Fibroblast of pulmonary artery (primary cell): Measurements from ENCODE around the gene CACNA1S.

Experiments
- DNase-seq: peaks from one replicate; pipeline ENCODE4 v3.0.0-alpha.2; 2010; ENCODE audit warnings: low read depth
- H3K4me3 ChIP-seq: replicated peaks from 2 replicates; pipeline ENCODE4 v1.5.1; 2011; ENCODE audit warnings: low read depth, mild to moderate bottlenecking, control low read depth, low read length, moderate library complexity
- TF ChIP-seq, protein P1 (sequence below): IDR thresholded peaks from 2 replicates; pipeline ENCODE4 v1.5.1; 2011; ENCODE audit warnings: mild to moderate bottlenecking, control low read depth, low read length, inconsistent platforms; ENCODE audit errors: missing control alignments

The CACNA1S gene

DNA sequence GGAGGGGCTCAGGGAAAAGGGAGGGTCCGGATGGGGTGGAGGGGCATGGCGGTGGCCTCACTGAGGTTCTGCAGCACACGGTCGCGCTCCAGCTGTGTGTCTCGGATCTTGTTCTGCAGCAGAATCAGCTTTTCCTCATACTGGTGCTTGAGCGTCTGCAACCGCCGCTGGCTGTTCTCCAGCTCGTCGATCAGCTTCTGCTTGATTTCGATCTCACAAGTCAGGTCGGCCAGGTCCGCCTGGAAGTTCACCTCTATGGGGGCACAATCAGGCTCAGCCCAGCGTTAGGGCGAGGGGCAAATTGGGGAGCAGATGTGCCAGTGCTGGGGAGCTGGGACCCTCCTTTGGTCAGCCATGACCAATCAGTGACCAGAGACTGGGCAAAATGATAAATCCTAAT, 113.9 kb downstream of the CACNA1S start:
- TF ChIP-seq, protein P1, sequence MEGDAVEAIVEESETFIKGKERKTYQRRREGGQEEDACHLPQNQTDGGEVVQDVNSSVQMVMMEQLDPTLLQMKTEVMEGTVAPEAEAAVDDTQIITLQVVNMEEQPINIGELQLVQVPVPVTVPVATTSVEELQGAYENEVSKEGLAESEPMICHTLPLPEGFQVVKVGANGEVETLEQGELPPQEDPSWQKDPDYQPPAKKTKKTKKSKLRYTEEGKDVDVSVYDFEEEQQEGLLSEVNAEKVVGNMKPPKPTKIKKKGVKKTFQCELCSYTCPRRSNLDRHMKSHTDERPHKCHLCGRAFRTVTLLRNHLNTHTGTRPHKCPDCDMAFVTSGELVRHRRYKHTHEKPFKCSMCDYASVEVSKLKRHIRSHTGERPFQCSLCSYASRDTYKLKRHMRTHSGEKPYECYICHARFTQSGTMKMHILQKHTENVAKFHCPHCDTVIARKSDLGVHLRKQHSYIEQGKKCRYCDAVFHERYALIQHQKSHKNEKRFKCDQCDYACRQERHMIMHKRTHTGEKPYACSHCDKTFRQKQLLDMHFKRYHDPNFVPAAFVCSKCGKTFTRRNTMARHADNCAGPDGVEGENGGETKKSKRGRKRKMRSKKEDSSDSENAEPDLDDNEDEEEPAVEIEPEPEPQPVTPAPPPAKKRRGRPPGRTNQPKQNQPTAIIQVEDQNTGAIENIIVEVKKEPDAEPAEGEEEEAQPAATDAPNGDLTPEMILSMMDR = no peak
- no peak for DNase-seq
- H3K4me3 ChIP-seq = no peak overlapping the region

DNA sequence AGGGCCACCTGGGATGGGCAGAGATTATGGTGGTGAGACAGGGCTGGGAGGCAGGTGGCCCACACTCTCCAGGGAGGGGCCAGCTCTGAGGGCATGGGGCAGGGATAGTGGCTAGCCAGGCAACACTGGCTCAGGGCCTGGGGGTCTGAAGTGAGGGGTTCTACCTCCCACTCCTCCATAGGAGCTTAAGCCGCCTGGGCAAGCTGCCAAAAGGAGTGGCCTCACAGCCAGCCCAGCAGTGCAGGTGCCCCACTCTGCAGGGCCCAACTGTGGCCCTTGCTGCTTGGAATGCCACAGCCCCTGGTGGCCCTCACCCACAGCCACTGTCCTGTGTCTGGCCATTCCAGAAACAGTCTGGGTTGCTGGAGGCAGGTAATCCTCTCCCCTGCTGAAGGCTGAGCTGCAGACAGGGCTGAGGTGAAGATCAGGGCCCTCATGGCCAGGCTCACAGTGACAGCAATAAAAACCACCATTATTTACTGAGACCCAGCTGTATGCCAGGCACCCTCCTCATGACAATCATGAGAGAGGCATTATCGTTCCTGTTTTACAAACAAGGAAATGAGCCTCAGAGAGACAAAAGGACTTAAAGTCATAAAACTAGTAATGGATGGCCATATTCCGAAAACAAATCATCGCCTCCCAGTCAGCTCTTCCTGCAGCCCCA, 119.7 kb downstream of the CACNA1S start:
- TF ChIP-seq, protein P1 = no peak
- DNase-seq = no peak
- H3K4me3 ChIP-seq = no peak overlapping the region

DNA sequence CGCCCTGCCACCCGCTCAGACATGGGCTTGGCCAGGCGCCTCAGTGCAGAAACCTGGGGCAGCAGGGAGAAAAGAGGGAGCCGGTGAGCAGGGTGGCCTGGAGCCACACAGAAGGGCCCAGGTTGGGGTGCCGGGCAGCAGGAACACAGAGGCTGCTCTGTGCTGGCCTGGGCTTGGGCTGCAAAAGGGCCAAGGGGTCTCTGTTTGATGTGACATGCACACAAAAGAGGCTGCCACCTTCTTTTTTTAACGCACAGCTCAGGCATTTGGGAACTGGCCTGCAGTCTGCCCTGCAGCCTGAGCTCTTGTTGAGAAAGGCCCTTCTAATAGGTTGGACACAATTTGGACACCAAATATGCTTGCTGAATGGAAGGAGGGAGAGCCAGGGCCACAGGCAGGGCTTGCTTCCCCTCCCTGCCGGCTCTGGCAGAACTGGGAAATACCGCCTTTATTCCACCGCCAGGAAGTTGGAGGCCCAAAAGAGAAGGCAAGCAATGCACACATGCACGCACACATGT, 121.1 kb downstream of the CACNA1S start:
- no peak for DNase-seq
- no peak overlapping the region for H3K4me3 ChIP-seq
- TF ChIP-seq, protein P1 = no peak

DNA sequence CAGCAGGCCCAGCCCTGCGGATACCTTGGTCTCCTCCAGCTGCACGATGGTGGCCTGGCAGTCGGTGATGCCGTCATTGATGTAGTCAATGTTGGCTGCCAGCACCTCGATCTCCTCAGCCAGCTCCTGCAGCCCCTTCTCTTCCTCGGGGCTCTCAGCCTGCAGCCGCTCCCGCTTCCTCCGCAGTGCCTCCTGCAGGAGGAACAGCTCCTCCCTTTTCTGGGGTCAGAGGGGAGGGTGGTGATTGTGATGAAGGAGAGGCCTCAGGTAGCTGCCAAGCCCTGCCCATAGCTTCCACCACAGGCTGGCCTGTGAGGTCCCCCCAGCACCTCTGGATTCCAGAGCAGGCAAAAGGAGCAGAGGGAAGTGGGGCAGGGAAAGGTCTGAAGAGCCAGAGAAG, 122.1 kb downstream of the CACNA1S start:
- no peak overlapping the region for H3K4me3 ChIP-seq
- TF ChIP-seq, protein P1 = no peak
- DNase-seq = no peak
